ENCODE measurements around the gene MYOD1. TPM values are rescaled to one million over a fixed set of nuclear protein-coding genes. Genes with fewer than 3 reads are reported as not detected.

The MYOD1 gene
- total RNA-seq (2012; rRNA removed) (not detected in 2 replicates), polyA plus RNA-seq (2012; rRNA removed) (not detected in 2 replicates), Bru-seq, nascent RNA (not detected), BruChase-seq, experiment 1, labeled RNA remaining after a 6-hour chase (not detected), BruChase-seq, experiment 2, labeled RNA remaining after a 2-hour chase (not detected)
- not detected in 2 replicates for polyA plus RNA-seq (2012; cell fraction: cytosol; rRNA removed)
- polyA plus RNA-seq (2012; cell fraction: nucleus; rRNA removed; ENCODE audit: low replicate concordance): not detected in 2 replicates
- long read RNA-seq: 0 reads

- Histone ChIP-seq H2BK5ac (ENCODE audit: low read depth, low read length, poor library complexity, severe bottlenecking) (no peak within 1 kb of the TSS), H4K91ac (ENCODE audit: insufficient read depth, low read depth, low read length) (no peak within 1 kb of the TSS), H3K14ac (replicated peaks; ENCODE audit: low read depth, low read length) (no peak within 1 kb of the TSS), H2AK9ac (replicated peaks; ENCODE audit: low read depth, low read length, poor library complexity) (peak within 1 kb of the TSS; percentile 65), H2AK5ac (ENCODE audit: low read depth, low read length) (no peak within 1 kb of the TSS), H3K18ac (ENCODE audit: low read depth, low read length) (no peak within 1 kb of the TSS), H4K5ac (ENCODE audit: low read depth, low read length) (no peak within 1 kb of the TSS), H3K4me1 (ENCODE audit: control insufficient read depth, insufficient read depth, low read length) (no peaks in the 10 kb centered on the region), H3K36me3 (ENCODE audit: control insufficient read depth, insufficient read depth, low read length) (no peaks in the 10 kb centered on the region), H3K9me1 (ENCODE audit: insufficient read depth, low read length) (no peaks in the 10 kb centered on the region), H3K27ac (ENCODE audit: insufficient read depth, low read length) (no peak within 1 kb of the TSS), H4K20me1 (ENCODE audit: insufficient read depth, low read length) (no peaks in the 10 kb centered on the region), H3K9ac (ENCODE audit: low read depth, low read length) (no peak within 1 kb of the TSS), H2BK15ac (ENCODE audit: low read depth, low read length) (no peak within 1 kb of the TSS), H3K56ac (ENCODE audit: extremely low read depth, insufficient read depth, low read length) (no peak within 1 kb of the TSS), H3K9me3 (ENCODE audit: control insufficient read depth, insufficient read depth, low read length) (no peaks in the 10 kb centered on the region), H4K8ac (ENCODE audit: low read depth in 2 of 2, low read length in 2 of 2) (no peak within 1 kb of the TSS), H2BK20ac (ENCODE audit: low read depth, low read length) (no peak within 1 kb of the TSS), H3K79me1 (ENCODE audit: low read depth in 1 of 2, low read length in 2 of 2) (no peaks in the 10 kb centered on the region), H2BK120ac (ENCODE audit: low read depth, low read length) (no peak within 1 kb of the TSS), H3K23ac (ENCODE audit: low read depth, low read length) (no peak within 1 kb of the TSS), H3K27me3 (ENCODE audit: control insufficient read depth, insufficient read depth, low read length) (peaks cover 77% of the 10 kb centered on the region), H3K4ac (ENCODE audit: low read depth, low read length) (no peak within 1 kb of the TSS), H3K4me3 (ENCODE audit: insufficient read depth, low read depth, low read length) (no peak within 1 kb of the TSS), H2AFZ (replicated peaks; ENCODE audit: low read length, poor library complexity) (peak within 1 kb of the TSS; percentile 58), H3K4me2 (ENCODE audit: low read depth, low read length) (no peak within 1 kb of the TSS)
- POLR2A ChIA-PET (ENCODE audit: unreplicated experiment): no interaction called here
- no peak for DNase-seq
- CTCF ChIA-PET: interaction anchor here (1.1 to 1.5 kb wide), 2 partner anchors 12 to 121 kb away, joined by 3 to 5 read pairs; no protein-coding TSS in a partner anchor
- ATAC-seq (ENCODE audit: low read depth): no peak; the same call in 1 of the 2 replicates
- BruUV-seq (replicated peaks): no TSS peak
- in situ Hi-C loops (cut with MboI; ENCODE audit: low sequenced_read_pairs) (no loop called here), intact Hi-C loops (cut with micrococcal nuclease) (no loop called here), dilution Hi-C loops (cut with HindIII; ENCODE audit: low sequenced_read_pairs, unreplicated experiment) (no loop called here)
- WGBS, 2 experiments (ENCODE audit: extremely low coverage in 2 of 2, insufficient read length in 1 of 2): 6% methylated on average over 28 of the region's 68 CpGs; no CpG with 5 or more reads in 1 of the 2 experiments
- TF ChIP-seq RCOR1 (IDR thresholded peaks at IDR 0.05; ENCODE audit: insufficient replicate concordance, low read length) (no peak), CHD1 (IDR thresholded peaks at IDR 0.05; ENCODE audit: low read depth, low read length) (no peak), CEBPB (IDR thresholded peaks at IDR 0.05; ENCODE audit: low read depth, low read length) (no peak), ELK1 (IDR thresholded peaks at IDR 0.05; ENCODE audit: borderline replicate concordance, low read depth, low read length) (no peak), MXI1 (IDR thresholded peaks at IDR 0.05; ENCODE audit: borderline replicate concordance, low read depth, low read length) (no peak), FOS (IDR thresholded peaks at IDR 0.05; ENCODE audit: low read depth, low read length) (no peak), MAFK (IDR thresholded peaks at IDR 0.05; ENCODE audit: low read depth, low read length) (no peak)
Measured at GRCh38 chr11:17719028-17719937, at the start of gene MYOD1. MYOD1 (plus strand) TSS chr11:17719571; CDS start chr11:17719783, 212 bp downstream.
